GM12878 (cell line): Measurements from ENCODE around the gene CTNNA3. TPM values are rescaled to one million over a fixed set of nuclear protein-coding genes. Genes with fewer than 3 reads are reported as not detected.

ENCODE experiments used
- ATAC-seq: fragments of 200-7000 bp; cut with Tn5 transposase; 3 replicates; pipeline ENCODE4 v1.9.1; 2020; ENCODE audit warnings: mild to moderate bottlenecking, moderate library complexity
- BruUV-seq: library from RNA; stranded (reverse); fragments of 400-500 nt; replicated peaks from 2 replicates; lab custom pipeline; 2021; lab: Mats Ljungman, UMichigan
- CTCF ChIA-PET: fragments of 300-600 bp; sonication (Branson Sonifier 250); formaldehyde crosslinking; extraction: SDS; loops from one replicate; lab custom pipeline; 2021; ENCODE audit warnings: inconsistent platforms; lab: Yijun Ruan, JAX
- POLR2A ChIA-PET: fragments of 350-600 bp; formaldehyde crosslinking; extraction: SDS; loops from one replicate; lab custom pipeline; 2021; ENCODE audit warnings: inconsistent platforms; lab: Charles Lee
- RAD21 ChIA-PET: fragments of 300-600 bp; sonication (Branson Sonifier 250); formaldehyde crosslinking; loops from one replicate; lab custom pipeline; 2023; ENCODE audit warnings: antibody characterized with exemption; ENCODE audit not compliant: unreplicated experiment; lab: Charles Lee
- SMC1A ChIA-PET: fragments of 300-600 bp; sonication (Branson Sonifier 250); formaldehyde crosslinking; loops from one replicate; lab custom pipeline; 2023; ENCODE audit not compliant: unreplicated experiment, uncharacterized antibody; lab: Charles Lee
- DNase-seq: peaks from one replicate; pipeline ENCODE4 v3.0.0-alpha.2; 2011; ENCODE audit warnings: low read depth, low spot score
- FAIRE-seq: peaks from 3 replicates; lab custom pipeline; 2011; peaks lifted over from hg19 to GRCh38; lab: Jason Lieb, UNC
- H2AFZ ChIP-seq: 2 replicates; pipeline ENCODE4 v1.6.0; 2011; ENCODE audit warnings: low read depth, low read length, control low read depth; ENCODE audit not compliant: control insufficient read depth
- H3K27ac ChIP-seq: 2 replicates; pipeline ENCODE4 v1.5.1; 2011; ENCODE audit warnings: control low read depth; ENCODE audit not compliant: control insufficient read depth, insufficient read depth
- H3K27me3 ChIP-seq, 2 experiments: replicated peaks in 1 of 2; 2 replicates each; pipeline versions ENCODE4 v1.6.0 to v1.6.1; 2011; ENCODE audit warnings: low read length in 1 of 2; ENCODE audit not compliant: control insufficient read depth in 2 of 2, insufficient read depth in 2 of 2
- H3K36me3 ChIP-seq, 2 experiments: 2 replicates each; pipeline ENCODE4 v1.5.1; 2011; ENCODE audit warnings: low read length in 1 of 2; ENCODE audit not compliant: control insufficient read depth in 2 of 2, insufficient read depth in 2 of 2
- H3K4me1 ChIP-seq: 2 replicates; pipeline ENCODE4 v1.6.1; 2011; ENCODE audit warnings: mild to moderate bottlenecking, low read length, moderate library complexity, mixed read lengths; ENCODE audit not compliant: control insufficient read depth, insufficient read depth
- H3K4me2 ChIP-seq: 2 replicates; pipeline ENCODE4 v1.6.0; 2011; ENCODE audit warnings: control low read depth; ENCODE audit not compliant: control insufficient read depth, insufficient read depth
- H3K4me3 ChIP-seq: fragments of 200-600 bp; sonication (generic); 2 replicates; pipeline ENCODE4 v1.5.1; 2016
- H3K79me2 ChIP-seq: 2 replicates; pipeline ENCODE4 v1.6.0; 2011; ENCODE audit warnings: low read length; ENCODE audit not compliant: control insufficient read depth, insufficient read depth
- H3K9ac ChIP-seq: 2 replicates; pipeline ENCODE4 v1.8.0; 2011; ENCODE audit warnings: low read length, control low read depth, mixed read lengths; ENCODE audit not compliant: control insufficient read depth, insufficient read depth
- H3K9me3 ChIP-seq: replicated peaks from 3 replicates; pipeline ENCODE4 v1.5.1; 2011; ENCODE audit warnings: mild to moderate bottlenecking, low read length; ENCODE audit not compliant: control insufficient read depth, insufficient read depth
- H4K20me1 ChIP-seq: 2 replicates; pipeline ENCODE4 v1.6.0; 2011; ENCODE audit not compliant: control insufficient read depth, insufficient read depth
- BACH1 ChIP-seq: fragments of 450-650 bp; IDR thresholded peaks from 2 replicates; pipeline ENCODE4 v1.6.1; 2017; ENCODE audit warnings: mild to moderate bottlenecking, borderline replicate concordance
- BCL3 ChIP-seq: IDR thresholded peaks from 2 replicates; pipeline ENCODE4 v1.6.1; 2011; ENCODE audit warnings: borderline replicate concordance, low read depth, mild to moderate bottlenecking, moderate library complexity, low read length; ENCODE audit not compliant: insufficient read depth, poor library complexity, severe bottlenecking
- CREM ChIP-seq: IDR thresholded peaks from 2 replicates; pipeline ENCODE4 v1.6.1; 2014; ENCODE audit warnings: antibody characterized with exemption, low read depth
- E2F4 ChIP-seq: IDR thresholded peaks from 2 replicates; pipeline ENCODE4 v1.6.1; 2012; ENCODE audit warnings: low read depth, low read length, improper control_type of control experiment
- ELK1 ChIP-seq: IDR thresholded peaks from 2 replicates; pipeline ENCODE4 v1.6.1; 2012; ENCODE audit warnings: low read depth, low read length, improper control_type of control experiment
- GABPA ChIP-seq: IDR thresholded peaks from 2 replicates; pipeline ENCODE4 v1.6.1; 2014; ENCODE audit warnings: antibody characterized with exemption, low read depth, mild to moderate bottlenecking, inconsistent platforms
- IKZF1 ChIP-seq: fragments of 450-650 bp; conservative IDR thresholded peaks from 2 replicates; pipeline ENCODE4 v1.6.1; 2017; ENCODE audit warnings: antibody characterized with exemption, mild to moderate bottlenecking
- MTA2 ChIP-seq: fragments of 450-650 bp; IDR thresholded peaks from 2 replicates; pipeline ENCODE4 v1.6.1; 2016; ENCODE audit warnings: low read depth, mild to moderate bottlenecking, moderate library complexity
- MTA3 ChIP-seq: IDR thresholded peaks from 2 replicates; pipeline ENCODE4 v1.6.1; 2012; ENCODE audit warnings: low read length, inconsistent platforms, borderline replicate concordance
- MYC ChIP-seq: IDR thresholded peaks from 2 replicates; pipeline ENCODE4 v1.6.1; 2011; ENCODE audit warnings: mild to moderate bottlenecking, low read length, moderate library complexity, inconsistent platforms; ENCODE audit not compliant: insufficient read depth, insufficient replicate concordance, insufficient read length, severe bottlenecking
- NKRF ChIP-seq: fragments of 450-650 bp; conservative IDR thresholded peaks from 2 replicates; pipeline ENCODE4 v1.6.1; 2017; ENCODE audit warnings: mild to moderate bottlenecking, moderate library complexity
- SKIL ChIP-seq: fragments of 450-650 bp; IDR thresholded peaks from 2 replicates; pipeline ENCODE4 v1.6.1; 2017; ENCODE audit warnings: mild to moderate bottlenecking, low read depth, inconsistent platforms; ENCODE audit not compliant: poor library complexity, severe bottlenecking
- SMAD1 ChIP-seq: fragments of 450-650 bp; IDR thresholded peaks from 2 replicates; pipeline ENCODE4 v1.6.1; 2018; ENCODE audit warnings: mild to moderate bottlenecking, low read depth; ENCODE audit not compliant: partially characterized antibody
- SRF ChIP-seq, 2 experiments: IDR thresholded peaks; 2 replicates each; pipeline ENCODE4 v1.6.1; 2011; ENCODE audit warnings: low read depth in 2 of 2, low read length in 2 of 2, mild to moderate bottlenecking in 1 of 2, moderate library complexity in 1 of 2
- SUPT20H ChIP-seq: IDR thresholded peaks from 2 replicates; pipeline ENCODE4 v1.6.1; 2011; ENCODE audit warnings: low read depth, mild to moderate bottlenecking, low read length, moderate library complexity, borderline replicate concordance; ENCODE audit not compliant: control insufficient read depth
- TAF1 ChIP-seq: IDR thresholded peaks from 2 replicates; pipeline ENCODE4 v1.6.1; 2011; ENCODE audit warnings: mild to moderate bottlenecking, low read depth, low read length, borderline replicate concordance
- TCF12 ChIP-seq: IDR thresholded peaks from 2 replicates; pipeline ENCODE4 v1.6.1; 2011; ENCODE audit warnings: low read depth, mild to moderate bottlenecking, low read length
- WGBS: methylation state at CpG from one replicate; pipeline ENCODE4 v1.1.6; 2016; ENCODE audit warnings: low lambda C conversion rate; ENCODE audit not compliant: insufficient replicate concordance, insufficient coverage; ENCODE audit errors: missing lambda C conversion rate; 5-methylcytosine and 5-hydroxymethylcytosine counted together
- in situ Hi-C: fragments of 300-500 bp; cut with MboI; formaldehyde crosslinking; loops from 9 replicates; pipeline ENCODE4 v1.14.3; 2018; ENCODE audit warnings: mixed read lengths
- intact Hi-C: fragments of 100-400 bp; cut with micrococcal nuclease; formaldehyde crosslinking; loops from one replicate; pipeline ENCODE4 v1.14.2; 2022; ENCODE audit not compliant: unreplicated experiment
- polyA plus RNA-seq, 11 experiments: library from polyadenylated mRNA; depleted of rRNA in 4 of 11; unstranded in 6 of 11; stranded (reverse) in 5 of 11; fragments of >200 nt; fragmentation: Nextera tagmentation in 4 of 11; fragmentation: Illumina TruSeq in 1 of 11; extraction: Ambion mirVana in 4 of 11; extraction: Trizol in 1 of 11; gene quantifications; 1 replicate in 1 of 11; 2 replicates in 10 of 11; pipeline versions ENCODE4 v1.2.1 to v1.2.3, GENCODE V29; 2011 to 2016; ENCODE audit warnings: inconsistent platforms in 2 of 11, missing spikeins in 2 of 11, low read depth in 1 of 11
- total RNA-seq, 4 experiments: library from RNA; depleted of rRNA in 3 of 4; stranded (reverse); fragments of >200 nt in 3 of 4; fragmentation: Illumina TruSeq in 1 of 4; extraction: Trizol in 1 of 4; gene quantifications; 2 replicates each; pipeline versions ENCODE4 v1.2.1 to v1.2.3, GENCODE V29; 2013 to 2021

The CTNNA3 gene
- total and polyA plus RNA-seq, 10 of the 15 experiments (the other 5 are each of a cell fraction or from before 2014, with no cell fraction given): under 0.01 to 4.5 (median 0.22) TPM; not detected in 2

GRCh38 chr10:66326876-66327275, 1369.1 kb downstream of the CTNNA3 start:
- no peak for DNase-seq
- no TSS peak for BruUV-seq
- no peak for FAIRE-seq
- Histone ChIP-seq H3K36me3 (no peaks in the 10 kb centered on the region), H3K27ac (no peak overlapping the region), H3K9ac (no peak overlapping the region), H3K4me1 (no peaks in the 10 kb centered on the region), H4K20me1 (no peaks in the 10 kb centered on the region), H3K4me2 (no peak overlapping the region), H2AFZ (no peak overlapping the region), H3K9me3 (no peaks in the 10 kb centered on the region), H3K79me2 (no peaks in the 10 kb centered on the region), H3K27me3 (no peaks in the 10 kb centered on the region), H3K4me3 (no peak overlapping the region)
- CTCF ChIA-PET: no interaction called here
- POLR2A ChIA-PET: no interaction called here
- intact Hi-C loops (no loop called here), in situ Hi-C loops (no loop called here)
- SMC1A ChIA-PET: no interaction called here
- RAD21 ChIA-PET: no interaction called here
- no peak for ATAC-seq
- WGBS: 95% methylated on average over 1 of the region's 1 CpG
- TF ChIP-seq GABPA (no peak), BCL3 (no peak), SKIL (no peak), NKRF (no peak), CREM (no peak), MTA3 (no peak), MTA2 (no peak), BACH1 (no peak), SUPT20H (no peak), IKZF1 (no peak), ELK1 (no peak), SMAD1 (no peak), TCF12 (no peak), E2F4 (no peak), SRF (IDR thresholded peaks at IDR 0.05; ENCODE audit: low read depth in 2 of 2, low read length in 2 of 2) (no peak), TAF1 (no peak), MYC (no peak)
